Tibial artery (tissue), 4 donors: Measurements from ENCODE around the gene OR52K2.

Source experiments
- DNase-seq, 2 donors: peaks; one replicate each; pipeline ENCODE4 v3.0.0-alpha.2; 2019
- H3K27ac ChIP-seq, 2 donors: fragments of 200-600 bp; sonication (generic) in 1 of 2; 1 replicate in 1 of 2; 2 replicates in 1 of 2; pipeline ENCODE4 v1.5.1; 2018 to 2019; ENCODE audit warnings: mild to moderate bottlenecking in 1 of 2
- H3K27me3 ChIP-seq, 2 donors: fragments of 200-600 bp; sonication (generic) in 1 of 2; one replicate each; pipeline versions ENCODE4 v1.5.1 to v1.6.0; 2016 to 2019
- H3K36me3 ChIP-seq, 3 donors: fragments of 200-600 bp; sonication (generic) in 2 of 3; one replicate each; pipeline ENCODE4 v1.5.1; 2016 to 2019; ENCODE audit warnings: mild to moderate bottlenecking in 2 of 3
- H3K4me1 ChIP-seq, 4 donors: fragments of 200-600 bp; sonication (generic) in 2 of 4; 1 replicate in 3 of 4; 2 replicates in 1 of 4; pipeline ENCODE4 v1.5.1; 2016 to 2019
- H3K4me3 ChIP-seq, 2 donors: fragments of 200-600 bp; sonication (generic) in 1 of 2; 1 replicate in 1 of 2; 2 replicates in 1 of 2; pipeline ENCODE4 v1.5.1; 2018 to 2019; ENCODE audit warnings: mild to moderate bottlenecking in 2 of 2
- H3K9me3 ChIP-seq, 3 donors: fragments of 200-600 bp; sonication (generic) in 1 of 3; one replicate each; pipeline ENCODE4 v1.5.1; 2016 to 2019
- intact Hi-C: fragments of 100-400 bp; cut with DNase I; formaldehyde crosslinking; loops from one replicate; pipeline ENCODE4 v1.15.0; 2023; ENCODE audit warnings: low total_unique reads
- TF ChIP-seq, protein P1 (sequence below), 2 experiments: fragments of 200-600 bp in 1 of 2; fragments of 450-650 bp in 1 of 2; IDR thresholded peaks; one replicate each; pipeline ENCODE4 v1.5.1; 2017 to 2019; ENCODE audit warnings: antibody characterized with exemption in 2 of 2, mild to moderate bottlenecking in 1 of 2, moderate library complexity in 1 of 2

Gene OR52K2

GRCh38 chr11:4466131-4466870, 17.2 kb downstream of the OR52K2 start:
- no peaks in the 10 kb centered on the region for H3K4me1 ChIP-seq
- no peak overlapping the region for H3K4me3 ChIP-seq
- intact Hi-C loops: no loop called here
- H3K9me3 ChIP-seq: peaks cover 0 to 8% (median 4%) of the 10 kb centered on the region in 3 donors
- DNase-seq: no peak
- H3K36me3 ChIP-seq: no peaks in the 10 kb centered on the region
- TF ChIP-seq, protein P1, sequence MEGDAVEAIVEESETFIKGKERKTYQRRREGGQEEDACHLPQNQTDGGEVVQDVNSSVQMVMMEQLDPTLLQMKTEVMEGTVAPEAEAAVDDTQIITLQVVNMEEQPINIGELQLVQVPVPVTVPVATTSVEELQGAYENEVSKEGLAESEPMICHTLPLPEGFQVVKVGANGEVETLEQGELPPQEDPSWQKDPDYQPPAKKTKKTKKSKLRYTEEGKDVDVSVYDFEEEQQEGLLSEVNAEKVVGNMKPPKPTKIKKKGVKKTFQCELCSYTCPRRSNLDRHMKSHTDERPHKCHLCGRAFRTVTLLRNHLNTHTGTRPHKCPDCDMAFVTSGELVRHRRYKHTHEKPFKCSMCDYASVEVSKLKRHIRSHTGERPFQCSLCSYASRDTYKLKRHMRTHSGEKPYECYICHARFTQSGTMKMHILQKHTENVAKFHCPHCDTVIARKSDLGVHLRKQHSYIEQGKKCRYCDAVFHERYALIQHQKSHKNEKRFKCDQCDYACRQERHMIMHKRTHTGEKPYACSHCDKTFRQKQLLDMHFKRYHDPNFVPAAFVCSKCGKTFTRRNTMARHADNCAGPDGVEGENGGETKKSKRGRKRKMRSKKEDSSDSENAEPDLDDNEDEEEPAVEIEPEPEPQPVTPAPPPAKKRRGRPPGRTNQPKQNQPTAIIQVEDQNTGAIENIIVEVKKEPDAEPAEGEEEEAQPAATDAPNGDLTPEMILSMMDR (IDR thresholded peaks at IDR 0.05): no peak
- H3K27ac ChIP-seq: no peak overlapping the region
- H3K27me3 ChIP-seq: no peaks in the 10 kb centered on the region

- Histone ChIP-seq H3K27ac (no peak overlapping the region), H3K36me3 (no peaks in the 10 kb centered on the region), H3K27me3 (no peaks in the 10 kb centered on the region), H3K4me1 (no peaks in the 10 kb centered on the region), H3K9me3 (peaks cover 0 to 8% (median 4%) of the 10 kb centered on the region in 3 donors), H3K4me3 (no peak overlapping the region)
- TF ChIP-seq, protein P1 (IDR thresholded peaks at IDR 0.05): no peak
- DNase-seq: no peak
- intact Hi-C loops: no loop called here
Observed at GRCh38 chr11:4466871-4467442, 17.9 kb downstream of the OR52K2 start.

DNA sequence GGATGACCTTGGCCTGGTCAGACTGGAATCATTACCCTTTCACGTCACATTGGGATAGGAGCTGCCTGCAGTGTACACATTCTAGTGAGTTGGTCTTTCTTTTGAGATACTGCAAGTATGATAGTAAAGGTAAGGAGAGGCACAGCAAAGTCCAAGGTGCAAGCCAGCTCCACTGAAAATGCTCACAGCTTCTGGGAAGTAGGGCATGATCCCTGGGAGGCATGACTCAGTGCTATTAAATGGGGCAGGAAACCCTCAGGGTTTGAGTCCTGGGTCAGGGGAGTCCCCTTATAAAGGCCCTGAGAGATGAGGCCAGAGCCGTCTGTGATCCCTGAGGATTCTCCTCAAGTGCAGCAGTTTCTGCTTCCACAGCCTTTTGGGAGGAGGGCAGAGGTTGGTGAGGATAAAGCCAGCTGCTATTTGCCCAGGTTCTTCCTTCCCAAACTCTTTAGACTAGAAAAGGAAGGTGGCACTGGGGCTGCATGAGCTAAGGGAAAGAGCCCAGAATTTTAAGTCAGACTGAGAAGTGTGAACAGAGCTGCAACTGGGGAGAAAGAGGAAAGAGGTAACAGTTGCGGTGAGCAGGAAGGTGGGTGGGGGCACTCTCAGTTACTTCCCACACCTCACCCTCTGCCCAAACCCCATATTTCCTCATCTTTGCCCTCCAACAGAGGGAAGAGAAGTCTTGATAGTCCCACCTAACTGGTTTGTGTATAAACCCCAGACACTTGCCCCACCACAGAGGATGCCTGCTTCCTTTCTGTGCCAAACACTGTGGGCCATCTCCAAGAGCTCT, 18.9 kb downstream of the OR52K2 start:
- no peak for DNase-seq
- H3K27me3 ChIP-seq: no peaks in the 10 kb centered on the region
- TF ChIP-seq, protein P1 (IDR thresholded peaks at IDR 0.05): no peak
- intact Hi-C loops: no loop called here
- H3K27ac ChIP-seq: no peak overlapping the region
- H3K9me3 ChIP-seq: peaks cover 0 to 8% (median 4%) of the 10 kb centered on the region in 3 donors
- H3K4me1 ChIP-seq: no peaks in the 10 kb centered on the region
- H3K4me3 ChIP-seq: no peak overlapping the region
- H3K36me3 ChIP-seq: no peaks in the 10 kb centered on the region

GRCh38 chr11:4479644-4480043, 30.5 kb downstream of the OR52K2 start:
- Histone ChIP-seq H3K4me1 (no peaks in the 10 kb centered on the region), H3K36me3 (no peaks in the 10 kb centered on the region), H3K9me3 (no peaks in the 10 kb centered on the region), H3K4me3 (no peak overlapping the region), H3K27me3 (no peaks in the 10 kb centered on the region), H3K27ac (no peak overlapping the region)
- intact Hi-C loops: no loop called here
- TF ChIP-seq, protein P1 (IDR thresholded peaks at IDR 0.05): no peak
- DNase-seq: no peak

- intact Hi-C loops: no loop called here
- TF ChIP-seq, protein P1 (IDR thresholded peaks at IDR 0.05): no peak
- Histone ChIP-seq H3K4me1 (no peaks in the 10 kb centered on the region), H3K9me3 (no peaks in the 10 kb centered on the region), H3K4me3 (no peak overlapping the region), H3K27ac (no peak overlapping the region), H3K27me3 (no peaks in the 10 kb centered on the region), H3K36me3 (no peaks in the 10 kb centered on the region)
- DNase-seq: no peak
Observed at GRCh38 chr11:4480577-4481239, 31.6 kb downstream of the OR52K2 start.
